ENCODE results near the gene PNPLA5.

The PNPLA5 gene

DNA sequence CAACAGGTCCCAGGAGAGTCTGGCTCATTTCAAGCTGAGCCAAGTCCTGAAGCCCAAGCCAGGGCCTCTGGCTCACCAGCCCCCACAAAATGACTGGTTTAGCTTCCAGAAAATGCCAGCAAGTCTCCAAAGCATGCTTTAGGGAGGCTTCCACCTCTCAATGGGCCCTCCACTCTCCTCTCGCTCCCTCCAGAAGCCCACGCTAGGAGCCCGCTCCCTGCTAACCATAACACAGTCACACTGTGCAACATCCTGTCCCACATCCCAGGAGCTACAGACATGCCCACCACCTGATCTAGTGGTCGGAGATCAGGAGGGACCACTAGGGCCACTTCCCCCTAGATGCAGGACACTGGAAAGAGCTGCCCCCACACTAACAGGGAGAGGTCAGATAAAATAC lies 36.4 kb downstream of the PNPLA5 start:
- no peak for DNase-seq

DNA sequence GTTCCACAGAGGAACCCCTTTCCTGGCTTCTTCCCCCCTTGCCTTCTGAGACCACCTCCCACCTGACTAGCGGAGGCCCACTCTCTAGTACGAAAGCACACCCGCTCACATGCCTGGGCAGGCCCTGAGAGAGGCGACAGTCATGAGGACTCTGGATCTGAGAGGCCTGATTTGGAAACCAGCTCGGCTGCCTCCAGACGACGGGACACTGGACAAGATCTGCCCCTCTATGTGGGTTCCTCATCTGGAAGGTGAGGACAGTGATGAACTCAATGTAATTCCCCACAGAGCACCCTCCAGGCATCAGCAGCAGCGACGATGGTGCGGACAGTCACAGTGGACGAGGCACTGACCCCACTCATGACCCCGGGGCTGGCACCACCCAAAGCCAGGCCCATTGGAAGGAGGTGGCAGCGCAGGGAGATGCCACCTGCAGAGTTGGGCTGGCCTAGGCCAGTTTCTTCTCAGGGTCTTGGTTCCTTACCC lies 37.0 kb downstream of the PNPLA5 start:
- DNase-seq, result no peak

DNA sequence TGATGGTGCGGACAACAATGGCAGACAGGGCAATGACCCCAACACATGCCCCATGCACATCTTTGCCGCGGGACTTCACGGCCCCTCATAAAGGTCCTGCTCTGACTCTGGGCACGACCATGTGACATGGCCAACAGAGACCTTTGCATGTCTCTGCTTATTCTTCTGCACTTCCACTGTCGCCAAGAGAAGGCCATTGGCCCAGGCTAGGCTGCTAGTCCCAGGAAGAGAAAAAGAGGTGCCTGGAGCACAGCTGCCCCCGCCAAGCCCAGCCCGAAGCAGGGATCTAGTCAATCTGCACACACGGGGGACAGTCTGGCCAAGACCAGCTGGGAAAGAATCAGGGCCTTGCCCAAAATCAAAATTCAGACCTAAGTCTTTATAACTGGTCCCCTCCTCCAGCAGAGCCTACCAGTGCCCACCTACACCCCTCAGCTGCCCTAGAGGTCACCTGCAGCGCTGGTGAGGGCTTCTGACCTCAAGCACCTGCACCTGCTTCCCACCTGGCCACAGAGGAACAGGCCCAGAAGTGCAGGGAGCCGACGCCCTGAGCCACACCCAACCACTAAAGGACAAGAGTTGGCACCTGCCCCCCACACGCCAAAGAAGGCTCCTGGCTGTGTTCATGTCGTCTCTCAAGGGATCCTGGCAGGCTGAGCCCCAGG lies 37.6 kb downstream of the PNPLA5 start:
- no peak for DNase-seq

DNA sequence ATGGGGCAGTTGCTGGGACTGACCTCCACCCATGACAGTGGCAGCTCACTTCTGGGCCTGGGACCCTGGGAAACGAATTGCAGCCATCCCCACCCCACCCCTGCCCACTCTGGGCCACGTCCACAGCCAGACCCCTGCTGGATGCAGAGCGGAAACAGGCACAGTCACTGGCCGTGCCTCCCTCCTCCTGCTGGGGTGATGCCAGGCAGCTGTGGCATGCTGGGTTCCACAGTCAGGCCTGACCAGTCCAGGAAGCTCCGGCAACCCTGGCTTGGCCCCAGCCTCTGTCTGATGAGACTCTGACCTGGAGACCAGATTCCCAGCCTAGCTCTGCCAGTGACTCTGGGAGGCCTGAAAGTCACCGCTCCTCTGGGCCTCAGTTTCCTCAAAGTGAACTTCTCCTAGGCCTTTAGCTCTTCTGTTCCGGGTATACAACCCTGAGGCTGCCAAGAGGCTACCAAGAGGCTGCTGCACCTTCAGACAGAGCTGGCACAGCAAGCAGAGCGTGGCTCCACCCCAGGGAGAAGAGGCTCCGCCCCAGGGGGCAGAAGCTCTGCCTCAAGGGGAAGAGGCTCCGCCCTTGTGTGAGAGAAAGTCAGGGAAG lies 38.4 kb downstream of the PNPLA5 start:
- DNase-seq, result no peak

DNA sequence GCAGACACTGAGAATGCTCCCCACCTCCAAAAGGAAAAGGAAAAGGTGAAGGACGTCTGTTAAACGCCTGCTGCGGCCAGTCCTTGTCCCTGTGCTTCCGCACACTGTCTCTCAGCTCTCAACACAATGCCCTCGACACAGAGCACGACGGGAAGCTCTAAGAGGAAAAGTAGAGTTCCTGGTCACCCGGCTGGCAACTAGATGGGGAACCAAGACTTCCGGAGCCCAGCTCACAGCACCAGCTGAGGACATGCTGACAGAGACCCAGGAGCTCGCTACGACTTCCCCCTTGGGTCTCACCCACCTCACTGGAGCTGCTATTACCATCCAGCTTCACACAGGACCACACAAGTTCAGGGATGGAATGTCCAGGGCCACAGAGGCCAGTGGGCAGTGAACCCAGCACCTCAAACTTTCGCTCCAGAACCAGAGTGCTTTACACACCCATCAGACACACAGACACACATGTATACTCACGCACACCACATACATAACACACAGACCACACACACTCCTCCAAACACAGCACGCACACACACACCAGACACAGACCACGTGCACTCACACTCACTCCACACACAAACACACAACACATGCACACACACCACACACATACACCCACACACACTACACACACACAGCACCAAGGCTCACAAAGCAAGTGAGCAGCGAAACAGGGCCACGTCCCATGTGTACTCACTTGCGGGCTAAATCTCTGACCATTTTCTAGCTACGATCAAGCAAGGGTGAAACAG lies 39.1 kb downstream of the PNPLA5 start:
- no peak for DNase-seq

DNA sequence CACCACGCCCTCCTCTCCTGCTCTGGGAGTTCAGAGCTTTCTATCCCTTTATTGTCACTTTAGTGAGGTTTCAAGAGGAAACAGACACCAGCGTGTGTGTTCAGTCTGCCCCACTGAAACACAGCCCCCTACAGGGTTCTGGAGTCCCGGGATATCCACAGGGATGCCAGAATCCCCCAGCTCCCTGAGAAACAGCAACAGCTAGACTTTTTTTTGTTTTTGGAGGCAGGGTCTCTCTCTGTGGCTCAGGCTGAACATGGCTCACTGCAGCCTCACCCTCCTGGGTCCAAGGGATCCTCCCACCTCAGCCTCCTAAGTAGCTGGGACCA lies 39.9 kb downstream of the PNPLA5 start:
- DNase-seq, result no peak

DNA sequence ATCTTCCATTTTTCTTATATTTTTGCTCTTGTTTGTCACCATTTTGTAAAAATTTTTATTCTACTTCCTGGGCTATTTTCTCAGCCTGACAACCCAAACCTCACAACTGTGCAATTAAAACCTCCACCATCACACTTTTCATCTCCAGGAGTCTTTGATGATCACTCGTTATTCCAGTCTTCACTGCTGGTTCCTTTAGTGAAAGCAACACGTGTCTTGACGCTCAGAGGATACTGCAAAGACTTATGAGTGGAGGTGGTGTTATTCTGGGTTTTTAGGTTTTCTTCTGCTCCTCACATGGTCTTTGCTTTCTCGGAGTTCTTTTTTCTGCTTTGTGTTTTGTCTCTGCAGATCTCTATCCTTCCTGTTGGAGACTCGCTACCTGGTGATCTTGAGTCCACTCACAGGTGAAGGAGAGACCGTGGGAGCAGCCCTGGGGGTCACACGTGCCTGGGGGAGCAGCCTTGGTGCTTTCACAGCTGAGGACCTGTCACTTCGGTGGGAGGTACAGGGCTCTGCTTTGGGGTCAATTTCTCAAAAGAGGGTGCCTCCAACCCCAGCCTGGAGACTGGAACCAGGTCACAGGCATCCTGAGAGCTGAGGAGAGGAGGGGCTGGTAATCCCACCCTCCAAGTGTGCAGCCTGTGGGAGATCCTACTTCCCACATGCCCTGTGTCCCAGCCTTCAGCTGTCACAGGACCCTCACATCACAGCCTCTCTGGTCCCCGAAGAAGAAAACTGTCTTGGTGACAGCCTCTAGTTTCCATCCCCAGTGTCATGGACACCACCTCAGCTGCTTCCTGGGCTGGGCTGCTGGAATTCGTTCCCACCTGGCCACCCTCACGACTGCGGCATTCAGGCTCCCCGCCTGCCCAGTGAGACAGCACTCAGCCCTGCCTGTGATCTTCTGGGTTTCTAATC lies 40.5 kb downstream of the PNPLA5 start:
- peak in 2 of 58 donors; percentile 31 to 32 for DNase-seq

DNA sequence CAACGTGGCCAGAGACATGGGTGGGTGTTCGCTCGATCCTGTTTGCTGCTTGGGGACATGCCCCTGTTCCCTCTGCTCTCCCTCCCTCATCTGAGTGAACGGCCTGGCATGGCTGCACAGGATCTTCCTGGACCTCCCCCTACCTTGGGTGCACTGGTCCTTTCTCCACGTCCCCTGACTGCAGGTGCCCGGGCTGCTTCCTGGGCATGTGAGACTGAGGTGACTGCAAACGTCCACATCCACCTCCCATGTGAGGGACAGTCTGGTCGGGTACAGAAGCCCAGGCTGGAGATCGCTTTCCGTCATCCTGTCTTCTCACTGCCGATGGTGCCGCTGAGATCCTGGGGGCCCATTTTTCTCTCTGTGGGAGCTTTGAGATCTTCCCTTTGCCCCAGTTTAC lies 41.3 kb downstream of the PNPLA5 start:
- no peak for DNase-seq

DNA sequence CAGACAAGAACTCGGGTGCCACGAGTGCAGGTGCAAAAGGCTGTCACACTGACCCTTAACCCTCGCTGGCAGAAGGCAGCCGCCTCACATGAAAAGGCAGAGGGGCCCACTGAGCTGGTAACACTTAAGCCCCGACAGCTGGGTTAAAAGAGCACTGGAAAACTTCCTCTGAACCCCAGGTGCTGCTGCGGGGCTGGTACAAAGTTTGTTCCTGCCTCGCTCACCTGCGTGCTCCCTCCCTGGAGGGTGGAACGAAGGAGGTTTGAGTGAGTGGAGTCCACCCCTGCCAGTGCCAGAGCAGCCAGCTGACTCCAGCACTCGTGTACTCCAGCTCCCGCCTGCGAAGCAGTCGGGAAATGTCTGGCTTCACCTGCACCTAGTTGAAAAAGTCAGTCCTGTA lies 42.1 kb downstream of the PNPLA5 start:
- DNase-seq, result no peak

DNA sequence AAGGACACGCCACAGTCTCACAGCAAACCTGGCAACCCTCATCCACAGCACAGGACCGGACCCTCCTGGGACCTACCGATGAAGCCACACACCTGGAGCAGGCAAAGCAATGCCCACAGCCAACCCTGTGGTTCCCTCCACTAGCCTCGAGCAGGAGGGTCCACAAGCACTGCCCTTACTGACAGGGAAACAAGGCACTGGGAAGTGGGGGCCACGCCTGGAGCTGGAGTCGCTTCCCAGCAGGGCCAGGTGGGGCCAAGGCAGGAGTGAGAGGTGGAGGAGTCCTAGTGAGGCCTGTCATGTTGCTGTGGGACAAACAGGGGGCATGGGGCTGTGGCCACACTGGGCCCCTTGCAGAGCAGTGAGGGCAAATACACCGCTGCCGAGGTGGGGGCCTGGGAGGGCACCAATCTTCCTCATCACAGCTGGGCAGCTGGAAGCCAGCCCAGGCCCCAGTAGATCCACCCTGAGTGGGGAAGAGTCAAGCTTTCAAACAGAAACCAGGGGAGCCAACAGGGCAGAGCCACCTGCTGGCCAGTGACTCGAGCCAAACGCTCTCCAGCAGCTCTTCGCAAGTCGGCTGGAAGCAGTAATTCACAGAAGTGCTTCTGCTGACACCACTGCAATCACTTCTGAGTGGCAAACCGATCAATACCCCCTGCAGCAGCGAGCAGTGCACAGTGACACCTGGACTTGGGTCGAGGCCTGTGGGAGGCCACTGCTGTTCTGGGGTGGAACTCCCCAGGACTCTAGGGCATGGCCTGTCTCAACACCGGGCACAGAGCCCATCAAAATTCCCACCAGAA lies 43.2 kb downstream of the PNPLA5 start:
- DNase-seq, result peak in 4 of 58 donors; percentile 21 to 31 (median 24)

DNA sequence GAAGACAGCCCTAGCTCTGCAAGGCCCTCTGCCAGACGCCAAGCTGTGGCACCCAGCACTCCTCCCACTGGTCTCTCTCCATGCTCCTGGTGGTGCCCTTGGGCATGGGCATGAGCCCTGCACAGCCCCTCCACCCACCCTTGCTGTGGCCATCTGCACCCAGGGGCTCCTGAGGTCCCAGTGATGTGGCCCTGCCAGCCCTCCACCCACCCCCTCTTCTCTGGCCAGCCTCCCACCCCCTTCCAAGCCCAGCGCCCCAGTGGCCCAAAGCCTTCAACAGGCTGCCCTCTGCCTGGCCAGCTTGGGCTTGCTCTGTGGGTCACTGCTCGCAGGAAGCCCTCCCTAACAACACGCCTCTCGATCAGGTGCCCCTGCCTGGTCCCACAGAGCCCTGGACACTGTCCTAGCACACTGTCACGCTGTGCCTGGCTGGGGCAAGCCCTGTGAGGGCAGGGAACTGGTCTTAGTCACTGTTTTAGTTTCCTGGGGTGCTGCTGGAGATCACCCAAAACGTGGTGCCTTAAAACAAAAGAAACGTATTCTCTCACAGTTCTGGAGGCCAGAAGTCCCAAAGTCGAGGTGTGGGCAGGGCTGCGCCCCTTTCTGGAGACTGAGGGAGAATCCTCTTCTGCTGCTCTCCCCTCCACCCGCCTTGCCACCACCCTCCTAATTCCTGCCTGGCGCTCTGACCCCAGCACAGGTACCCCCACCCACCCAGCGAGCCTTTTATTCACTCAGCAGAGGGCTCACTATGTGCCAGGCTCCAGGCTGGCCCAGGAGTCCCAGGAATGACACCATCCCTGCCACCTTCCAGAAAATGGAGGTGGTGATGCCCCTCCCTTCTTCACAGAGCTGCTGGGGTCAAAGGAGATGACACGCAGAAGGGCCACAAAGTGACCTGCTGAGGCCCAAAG lies 44.2 kb downstream of the PNPLA5 start:
- DNase-seq, result no peak

DNA sequence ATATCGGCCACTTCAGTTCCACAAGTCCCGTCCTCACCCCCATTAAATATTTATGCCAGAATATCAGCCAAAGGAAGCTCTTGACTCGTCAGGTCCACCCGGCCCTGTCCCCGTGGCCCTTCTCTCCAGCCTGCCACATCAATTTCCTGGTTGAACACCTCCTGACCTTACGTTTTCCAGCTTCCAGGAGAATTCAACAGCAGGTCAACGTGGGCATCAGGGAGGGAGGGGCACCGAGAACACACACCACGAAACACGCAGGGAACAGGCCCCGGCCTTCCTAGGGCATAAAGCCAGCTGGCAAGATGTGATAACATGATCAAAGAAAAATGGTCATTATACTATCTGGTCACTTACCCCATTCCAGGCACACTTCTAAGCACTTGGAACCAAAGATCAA lies 44.8 kb downstream of the PNPLA5 start:
- DNase-seq, result no peak

DNA sequence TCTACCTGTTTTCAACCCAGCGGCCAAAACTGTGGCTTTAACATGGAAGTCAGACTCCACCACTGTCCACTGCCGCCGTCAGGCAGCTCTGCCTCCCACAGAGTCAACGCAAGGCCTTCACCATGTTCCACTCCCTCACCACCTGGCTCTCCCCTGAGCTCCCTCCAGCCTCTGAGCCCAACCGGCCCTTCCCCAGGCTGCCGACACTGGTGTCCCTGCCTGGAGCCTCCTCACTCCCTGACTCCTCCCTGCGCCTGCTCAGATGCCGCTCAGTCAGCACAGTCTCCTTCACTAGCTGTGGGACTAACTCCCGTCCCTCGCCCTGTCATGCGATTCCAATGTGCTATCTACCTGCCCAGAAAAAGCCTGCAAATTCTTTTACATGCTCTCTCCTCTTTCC lies 45.8 kb downstream of the PNPLA5 start:
- DNase-seq, result no peak

DNA sequence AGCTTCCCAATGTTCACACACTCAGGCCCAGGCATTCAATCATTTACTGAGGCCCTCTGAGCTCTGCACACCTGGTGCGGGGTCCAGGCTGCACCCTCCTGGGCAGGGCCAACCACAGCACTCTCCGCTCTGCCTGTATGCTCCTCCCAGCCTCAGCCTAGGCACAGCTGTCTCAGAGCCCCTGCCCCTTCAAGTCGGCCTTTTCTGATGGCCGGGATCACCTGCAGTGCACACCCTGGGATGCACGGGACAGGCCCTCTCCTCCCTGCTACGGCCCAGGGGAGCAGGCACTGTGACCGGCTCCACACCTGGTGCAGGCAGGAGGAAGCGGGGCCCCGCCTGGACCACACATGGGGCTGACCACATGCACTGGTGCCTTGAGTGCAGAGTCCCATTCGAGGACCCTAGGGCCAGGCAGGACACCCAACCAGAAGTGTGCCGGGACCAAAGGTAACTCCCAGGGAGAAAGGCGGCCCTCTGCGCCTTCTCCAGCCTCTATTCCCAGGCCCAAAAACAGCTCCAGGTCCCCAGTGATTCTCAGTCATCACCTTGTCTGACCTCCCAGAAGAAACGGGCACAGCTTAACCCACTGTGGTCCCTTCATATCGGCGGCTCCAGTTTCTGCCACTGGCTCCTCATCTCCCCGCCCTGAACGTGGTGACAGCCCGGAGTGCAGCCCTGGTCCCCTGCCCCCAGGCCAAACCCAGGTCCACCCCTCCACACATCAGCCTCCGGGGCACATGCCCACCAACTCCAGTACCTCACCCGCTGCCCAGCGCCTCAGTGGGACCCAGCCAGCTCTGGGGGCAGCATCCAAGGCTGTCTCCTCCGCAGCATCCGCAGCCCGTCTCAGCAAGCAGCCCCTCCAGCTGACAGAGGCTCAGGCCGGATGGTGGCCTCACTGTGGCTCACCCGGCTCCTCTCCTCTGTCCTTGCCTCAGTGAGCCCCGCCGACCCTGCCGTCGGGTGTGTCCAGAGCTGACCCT lies 47.0 kb downstream of the PNPLA5 start:
- no peak for DNase-seq

DNA sequence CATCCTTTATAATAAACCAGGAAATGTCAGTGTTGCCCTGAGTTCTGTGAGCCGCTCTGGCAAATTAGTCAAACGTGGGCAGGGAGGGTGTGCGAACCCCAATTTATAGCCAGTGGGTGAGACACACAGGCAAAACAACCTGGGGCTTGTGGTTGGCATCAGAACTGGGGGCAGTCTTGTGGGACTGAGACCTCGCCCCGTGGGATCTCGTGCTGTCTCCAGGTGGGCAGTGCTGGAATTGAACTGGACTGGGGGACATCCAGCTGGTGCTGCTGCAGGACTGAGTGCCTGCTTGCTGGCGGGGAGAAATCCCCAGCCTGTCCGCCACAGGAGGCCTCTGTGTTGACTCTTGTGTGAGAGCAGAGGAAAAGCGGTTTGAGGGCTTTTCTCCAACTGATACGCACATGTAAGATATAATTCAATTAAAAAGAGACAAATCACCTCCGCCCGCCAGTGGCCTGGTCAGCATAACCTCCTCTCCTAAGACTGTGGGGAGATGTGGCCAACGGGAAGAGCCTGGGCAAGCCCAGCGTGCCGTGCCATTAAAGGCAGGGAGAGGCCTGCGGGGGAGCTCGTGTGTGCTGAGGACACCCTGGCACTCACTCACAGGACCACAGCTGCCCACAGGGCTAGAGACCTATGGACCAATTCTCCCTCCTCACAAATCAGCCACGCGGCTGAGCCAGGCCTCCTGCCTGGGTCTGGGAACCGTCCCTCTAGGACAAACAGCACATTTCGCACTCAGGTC lies 47.9 kb downstream of the PNPLA5 start:
- no peak for DNase-seq

DNA sequence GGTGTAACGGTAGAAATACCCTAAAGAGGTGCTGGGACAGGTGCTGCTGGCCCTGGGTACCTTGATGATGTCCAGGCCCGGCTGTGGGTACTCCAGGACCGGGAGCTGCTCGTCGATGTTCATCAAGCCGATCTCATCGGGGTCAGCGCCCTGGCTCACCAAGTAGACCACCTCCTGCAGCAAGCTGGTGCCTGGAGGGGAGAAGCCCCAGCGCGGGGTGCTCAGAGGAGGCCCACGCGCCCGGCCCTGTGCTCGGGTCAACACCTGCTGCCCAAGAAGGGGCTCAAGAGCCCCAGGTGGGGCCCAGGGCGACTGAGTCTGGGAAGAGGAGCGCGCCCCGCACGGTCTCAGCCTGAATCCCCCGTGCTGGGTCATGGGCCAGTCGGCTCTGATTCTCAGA lies 50.1 kb downstream of the PNPLA5 start:
- DNase-seq, result no peak

DNA sequence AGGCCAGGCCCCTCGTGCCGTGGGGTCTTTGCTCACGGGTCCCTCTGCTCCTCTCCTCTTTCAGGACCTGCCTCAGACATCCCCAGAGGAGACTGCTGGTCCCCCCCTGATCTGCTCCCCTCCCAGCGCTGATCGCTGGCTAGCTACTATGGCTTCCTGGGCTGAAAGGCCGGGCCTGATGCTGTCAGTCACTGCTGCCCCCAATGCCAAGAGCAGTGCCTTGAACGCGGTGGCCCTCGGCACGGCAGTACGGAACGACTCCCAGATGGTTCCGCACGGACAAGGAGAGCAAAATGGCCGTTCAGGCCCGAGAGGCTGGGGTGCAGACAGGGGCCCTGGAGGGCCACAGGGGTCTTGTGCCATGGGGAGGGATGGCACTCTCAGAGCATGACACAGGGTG lies 51.0 kb downstream of the PNPLA5 start:
- DNase-seq, result no peak

DNA sequence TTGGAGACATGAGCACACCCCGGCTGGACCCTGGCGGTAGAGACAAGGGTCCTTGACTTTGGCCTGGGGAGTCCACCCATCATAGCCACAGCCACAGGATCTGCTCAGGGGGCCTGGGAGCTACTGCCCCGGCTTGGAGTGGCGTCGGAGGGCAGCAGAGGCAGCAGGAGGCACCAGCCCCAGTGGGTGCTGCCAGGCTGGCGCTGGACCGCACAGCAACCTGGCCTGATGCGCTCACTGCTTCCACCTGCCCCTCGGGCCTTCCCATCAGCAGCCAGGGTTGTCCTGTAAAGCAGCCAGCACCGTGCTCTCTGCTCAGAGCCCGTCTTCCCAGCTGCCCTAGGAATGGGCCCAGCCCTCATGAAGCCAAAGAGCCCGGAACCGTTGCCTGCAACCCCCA lies 51.4 kb downstream of the PNPLA5 start:
- no peak for DNase-seq

Measured in anterior cingulate cortex (tissue), 58 donors.